HepG2 (cell line): ENCODE results near the gene ME2. TPM values are rescaled to one million over a fixed set of nuclear protein-coding genes. Genes with fewer than 3 reads are reported as not detected.

ENCODE experiments used
- ATAC-seq: fragments of 200-7000 bp; cut with Tn5 transposase; 3 replicates; pipeline ENCODE4 v1.9.1; 2020; ENCODE audit warnings: mild to moderate bottlenecking, moderate library complexity
- BruUV-seq: library from RNA; stranded (reverse); fragments of 400-500 nt; replicated peaks from 2 replicates; lab custom pipeline; 2021; lab: Mats Ljungman, UMichigan
- CTCF ChIA-PET: fragments of 300-600 bp; formaldehyde crosslinking; extraction: SDS; loops from one replicate; lab custom pipeline; 2021; ENCODE audit warnings: low total read pairs, inconsistent platforms, low intra/inter-chr PET ratio; lab: Yijun Ruan, JAX
- POLR2A ChIA-PET: fragments of 350-600 bp; sonication (Branson Sonifier 250); formaldehyde crosslinking; loops from one replicate; lab custom pipeline; 2020; ENCODE audit warnings: antibody characterized with exemption, inconsistent platforms; lab: Yijun Ruan, JAX
- DNase-seq: peaks from one replicate; pipeline ENCODE4 v3.0.0-alpha.2; 2015; ENCODE audit warnings: low spot score
- FAIRE-seq: peaks from 3 replicates; lab custom pipeline; 2011; peaks lifted over from hg19 to GRCh38; lab: Jason Lieb, UNC
- H2AFZ ChIP-seq: one replicate; pipeline ENCODE4 v1.6.1; 2011; ENCODE audit warnings: low read length, inconsistent platforms
- H3K27ac ChIP-seq: fragments of 300-600 bp; 3 replicates; pipeline ENCODE4 v1.8.0; 2011; ENCODE audit warnings: mixed run types, mild to moderate bottlenecking, mixed read lengths, low read length, inconsistent platforms; ENCODE audit not compliant: insufficient read depth; ENCODE audit errors: extremely low read length
- H3K27me3 ChIP-seq, 2 experiments: fragments of 200-600 bp in 1 of 2; 2 replicates in 1 of 2; 3 replicates in 1 of 2; pipeline versions ENCODE4 v1.6.0 to v1.8.0; 2011; ENCODE audit warnings: low read length in 2 of 2, mild to moderate bottlenecking in 2 of 2, moderate library complexity in 2 of 2, inconsistent platforms in 1 of 2; ENCODE audit not compliant: insufficient read depth in 2 of 2, control insufficient read depth in 1 of 2
- H3K36me3 ChIP-seq, 2 experiments: fragments of 200-600 bp in 1 of 2; replicated peaks in 1 of 2; 2 replicates in 1 of 2; 3 replicates in 1 of 2; pipeline versions ENCODE4 v1.5.1 to v1.8.0; 2011; ENCODE audit warnings: low read length in 2 of 2, inconsistent platforms in 1 of 2; ENCODE audit not compliant: insufficient read depth in 2 of 2, control insufficient read depth in 1 of 2
- H3K4me1 ChIP-seq: 2 replicates; pipeline ENCODE4 v1.5.1; 2012; ENCODE audit warnings: low read length, inconsistent platforms; ENCODE audit not compliant: insufficient read depth
- H3K4me2 ChIP-seq: 2 replicates; pipeline ENCODE4 v1.6.0; 2011; ENCODE audit warnings: low read depth, low read length, inconsistent platforms
- H3K4me3 ChIP-seq, 3 experiments: fragments of 200-600 bp in 1 of 3; sonication (generic), shearing (Covaris generic) in 1 of 3; replicated peaks in 1 of 3; 2 replicates each; pipeline ENCODE4 v1.5.1; 2011 to 2016; ENCODE audit warnings: low read length in 3 of 3, inconsistent platforms in 2 of 3, low read depth in 2 of 3, mild to moderate bottlenecking in 2 of 3, control low read depth in 1 of 3, mixed read lengths in 1 of 3; ENCODE audit not compliant: insufficient read depth in 1 of 3
- H3K79me2 ChIP-seq: one replicate; pipeline ENCODE4 v1.6.1; 2011; ENCODE audit warnings: low read length, inconsistent platforms; ENCODE audit not compliant: insufficient read depth
- H3K9ac ChIP-seq: 2 replicates; pipeline ENCODE4 v1.6.0; 2011; ENCODE audit warnings: mild to moderate bottlenecking, low read depth, low read length, inconsistent platforms; ENCODE audit not compliant: insufficient read depth
- H3K9me3 ChIP-seq: 2 replicates; pipeline ENCODE4 v1.5.1; 2012; ENCODE audit warnings: mild to moderate bottlenecking, low read length
- H4K20me1 ChIP-seq: 2 replicates; pipeline ENCODE4 v1.6.0; 2011; ENCODE audit warnings: inconsistent platforms, mild to moderate bottlenecking, low read length, moderate library complexity; ENCODE audit not compliant: insufficient read depth
- EEA1 ChIP-seq: sonication (generic); formaldehyde crosslinking; IDR thresholded peaks from 2 replicates; pipeline ENCODE4 v1.5.1; 2020; ENCODE audit warnings: mild to moderate bottlenecking, missing genetic modification reagents, borderline replicate concordance
- EHMT2 ChIP-seq: fragments of 200-600 bp; sonication (generic); IDR thresholded peaks from 2 replicates; pipeline ENCODE4 v1.7.0; 2017; ENCODE audit warnings: antibody characterized with exemption, low read depth, low read length, borderline replicate concordance
- FOXP1 ChIP-seq, 2 experiments: fragments of 450-650 bp in 1 of 2; IDR thresholded peaks; 2 replicates each; pipeline ENCODE4 v1.6.1; 2017 to 2018; ENCODE audit warnings: antibody characterized with exemption in 1 of 2
- HIVEP1 ChIP-seq: sonication (generic); formaldehyde crosslinking; IDR thresholded peaks from 2 replicates; pipeline ENCODE4 v1.4.0; 2020; ENCODE audit warnings: mild to moderate bottlenecking, missing genetic modification reagents
- LCORL ChIP-seq, 2 experiments: fragments of 450-650 bp in 1 of 2; sonication (generic) in 1 of 2; formaldehyde crosslinking in 1 of 2; IDR thresholded peaks; 2 replicates each; pipeline versions ENCODE4 v1.5.0 to v1.6.1; 2017 to 2020; ENCODE audit warnings: antibody characterized with exemption in 1 of 2, missing genetic modification reagents in 1 of 2
- MXD3 ChIP-seq: IDR thresholded peaks from 2 replicates; pipeline ENCODE4 v1.6.1; 2016; ENCODE audit warnings: mild to moderate bottlenecking, missing biosample characterization, missing genetic modification reagents
- POGZ ChIP-seq: sonication (generic); formaldehyde crosslinking; IDR thresholded peaks from 2 replicates; pipeline ENCODE4 v1.4.0; 2020; ENCODE audit warnings: mild to moderate bottlenecking, missing genetic modification reagents
- SNAPC2 ChIP-seq: sonication (generic); formaldehyde crosslinking; IDR thresholded peaks from 2 replicates; pipeline ENCODE4 v1.8.1; 2022; ENCODE audit warnings: mild to moderate bottlenecking, missing genetic modification reagents
- TCF7 ChIP-seq: sonication (generic); IDR thresholded peaks from 2 replicates; pipeline ENCODE4 v1.6.1; 2016; ENCODE audit warnings: antibody characterized with exemption, low read depth
- ZBTB25 ChIP-seq: IDR thresholded peaks from 2 replicates; pipeline ENCODE4 v1.6.1; 2018; ENCODE audit warnings: missing genetic modification reagents
- ZBTB37 ChIP-seq: sonication (generic); formaldehyde crosslinking; IDR thresholded peaks from 2 replicates; pipeline ENCODE4 v1.4.0; 2020; ENCODE audit warnings: mild to moderate bottlenecking, missing genetic modification reagents
- ZFAT ChIP-seq: sonication (generic); formaldehyde crosslinking; conservative IDR thresholded peaks from 2 replicates; pipeline ENCODE4 v1.8.1; 2023; ENCODE audit warnings: missing genetic modification reagents, inconsistent platforms
- ZFP82 ChIP-seq: sonication (generic); formaldehyde crosslinking; IDR thresholded peaks from 2 replicates; pipeline ENCODE4 v1.5.1; 2020; ENCODE audit warnings: mild to moderate bottlenecking, missing genetic modification reagents, borderline replicate concordance
- ZMAT3 ChIP-seq: sonication (generic); formaldehyde crosslinking; conservative IDR thresholded peaks from 2 replicates; pipeline ENCODE4 v1.7.0; 2021; ENCODE audit warnings: missing genetic modification reagents
- ZNF235 ChIP-seq: sonication (generic); formaldehyde crosslinking; IDR thresholded peaks from 2 replicates; pipeline ENCODE4 v1.8.1; 2023; ENCODE audit warnings: mild to moderate bottlenecking, missing genetic modification reagents, borderline replicate concordance
- ZNF704 ChIP-seq: sonication (generic); formaldehyde crosslinking; IDR thresholded peaks from 2 replicates; pipeline ENCODE4 v1.8.1; 2023; ENCODE audit warnings: mild to moderate bottlenecking, inconsistent platforms, moderate library complexity, missing genetic modification reagents, borderline replicate concordance
- WGBS: methylation state at CpG from one replicate; pipeline ENCODE4 v1.1.6; 2017; ENCODE audit warnings: low lambda C conversion rate; 5-methylcytosine and 5-hydroxymethylcytosine counted together
- in situ Hi-C: cut with HindIII; loops from 2 replicates; pipeline ENCODE4 v1.10.0; 2017; ENCODE audit warnings: low pct_unique_long_range_greater_than_20kb; ENCODE audit not compliant: extremely low pct_ligation_motif_present
- intact Hi-C: fragments of 100-400 bp; cut with micrococcal nuclease; formaldehyde crosslinking; loops from one replicate; pipeline ENCODE4 v1.10.0; 2022; ENCODE audit not compliant: unreplicated experiment
- polyA plus RNA-seq, 8 experiments: library from polyadenylated mRNA; depleted of rRNA in 3 of 8; stranded (reverse) in 7 of 8; unstranded in 1 of 8; fragments of >200 nt; fragmentation: Illumina TruSeq in 4 of 8; extraction: Trizol in 4 of 8; gene quantifications; 2 replicates each; pipeline versions ENCODE4 v1.2.1 to v1.2.3, GENCODE V29; 2011 to 2016; ENCODE audit warnings: low read depth in 4 of 8, missing spikeins in 1 of 8, mixed read lengths in 1 of 8; ENCODE audit not compliant: insufficient read depth in 1 of 8
- total RNA-seq, 5 experiments: library from RNA; depleted of rRNA; stranded (reverse); fragments of >200 nt; fragmentation: Illumina TruSeq; extraction: Trizol; gene quantifications; 2 replicates each; pipeline ENCODE4 v1.2.3, GENCODE V29; 2016; ENCODE audit warnings: low read depth in 1 of 5

Gene ME2
- total and polyA plus RNA-seq, 2 of the 13 experiments (the other 11 are each of a cell fraction or from before 2014, with no cell fraction given), result 17.3 to 20.6 TPM

GRCh38 chr18:50924372-50924771 lies 45.5 kb downstream of the ME2 start:
- in situ Hi-C loops (no loop called here), intact Hi-C loops (no loop called here)
- no peak overlapping the region for H2AFZ ChIP-seq
- ChIA-PET POLR2A (no interaction called here), CTCF (no interaction called here)
- no peaks in the 10 kb centered on the region for H3K4me1 ChIP-seq
- 0 out of 5 replicates have a peak, but pooled peaks cover 0 to 2% of the 10 kb centered on the region in 2 experiments for H3K36me3 ChIP-seq
- DNase-seq (no peak), FAIRE-seq (no peak), ATAC-seq (no peak)
- WGBS, result 100% methylated on average over 2 of the region's 2 CpGs
- no peak for TF ChIP-seq LCORL (IDR thresholded peaks at IDR 0.05)
- no peak for TF ChIP-seq LCORL (CRISPR knock-in tag; IDR thresholded peaks at IDR 0.05)
- TF ChIP-seq ZFAT (CRISPR knock-in tag), result no peak
- TF ChIP-seq ZBTB25 (CRISPR knock-in tag), result no peak
- no peak for TF ChIP-seq ZNF235 (CRISPR knock-in tag)
- no peak for TF ChIP-seq TCF7
- no peak overlapping the region for H3K9ac ChIP-seq
- no peak overlapping the region for H3K27ac ChIP-seq
- H3K27me3 ChIP-seq, result no peaks in the 10 kb centered on the region
- H4K20me1 ChIP-seq, result no peaks in the 10 kb centered on the region
- no peaks in the 10 kb centered on the region for H3K79me2 ChIP-seq
- BruUV-seq, result no TSS peak
- no peaks in the 10 kb centered on the region for H3K9me3 ChIP-seq
- no peak overlapping the region for H3K4me2 ChIP-seq
- H3K4me3 ChIP-seq, result no peak overlapping the region

GRCh38 chr18:50926521-50926920 lies 47.6 kb downstream of the ME2 start:
- H3K9ac ChIP-seq, result no peak overlapping the region
- H4K20me1 ChIP-seq, result no peaks in the 10 kb centered on the region
- FAIRE-seq (no peak), ATAC-seq (no peak), DNase-seq (no peak)
- H3K27me3 ChIP-seq, result no peaks in the 10 kb centered on the region
- H3K27ac ChIP-seq, result no peak overlapping the region
- H3K79me2 ChIP-seq, result no peaks in the 10 kb centered on the region
- H2AFZ ChIP-seq, result no peak overlapping the region
- ChIA-PET POLR2A (no interaction called here), CTCF (no interaction called here)
- no peak overlapping the region for H3K4me3 ChIP-seq
- in situ Hi-C loops, result no loop called here
- intact Hi-C loops, result no loop called here
- no TSS peak for BruUV-seq
- H3K4me2 ChIP-seq, result no peak overlapping the region
- H3K4me1 ChIP-seq, result no peaks in the 10 kb centered on the region
- no peak for TF ChIP-seq ZFP82 (CRISPR knock-in tag)
- TF ChIP-seq POGZ (CRISPR knock-in tag), result no peak
- no peak for TF ChIP-seq ZMAT3
- TF ChIP-seq EEA1 (CRISPR knock-in tag), result no peak
- TF ChIP-seq FOXP1 (IDR thresholded peaks at IDR 0.05), result no peak
- TF ChIP-seq FOXP1 (CRISPR knock-in tag; IDR thresholded peaks at IDR 0.05), result no peak
- TF ChIP-seq EHMT2, result no peak
- TF ChIP-seq ZNF704, result no peak
- TF ChIP-seq ZBTB37 (CRISPR knock-in tag), result no peak
- TF ChIP-seq SNAPC2, result no peak
- TF ChIP-seq HIVEP1, result no peak
- TF ChIP-seq MXD3, result no peak
- H3K9me3 ChIP-seq, result no peaks in the 10 kb centered on the region
- H3K36me3 ChIP-seq, result 0 out of 5 replicates have a peak, but pooled peaks cover 0 to 2% of the 10 kb centered on the region in 2 experiments
